ENCODE data around the gene CCDC117.

Gene CCDC117

GRCh38 chr22:28829358-28830181, 57.1 kb downstream of the CCDC117 start:
- H3K4me3 ChIP-seq (ENCODE audit: low read depth, low read length) = no peak overlapping the region
- DNase-seq (ENCODE audit: low read depth) = peak; percentile 84
- TF ChIP-seq MAX (IDR thresholded peaks at IDR 0.05; ENCODE audit: low read depth, low read length) (peak; percentile 82), MYC (IDR thresholded peaks at IDR 0.05; ENCODE audit: low read depth, low read length) (no peak), CTCF (IDR thresholded peaks at IDR 0.05; ENCODE audit: low read depth, low read length) (peak; percentile 94)

- DNase-seq (ENCODE audit: low read depth) = no peak
- H3K4me3 ChIP-seq (ENCODE audit: low read depth, low read length) = no peak overlapping the region
- TF ChIP-seq MYC (IDR thresholded peaks at IDR 0.05; ENCODE audit: low read depth, low read length) = no peak
Observed at GRCh38 chr22:28830441-28830840, 57.9 kb downstream of the CCDC117 start.

- TF ChIP-seq MYC (IDR thresholded peaks at IDR 0.05; ENCODE audit: low read depth, low read length) (no peak), POLR2A (IDR thresholded peaks at IDR 0.05; ENCODE audit: extremely low read depth, insufficient read length) (no peak), CTCF (IDR thresholded peaks at IDR 0.05; ENCODE audit: low read depth, low read length) (no peak), MAX (IDR thresholded peaks at IDR 0.05; ENCODE audit: low read depth, low read length) (no peak)
- DNase-seq (ENCODE audit: low read depth) = no peak
- H3K4me3 ChIP-seq (ENCODE audit: low read depth, low read length) = no peak overlapping the region
Observed at GRCh38 chr22:28831140-28832072, 58.9 kb downstream of the CCDC117 start.

GRCh38 chr22:28832731-28833130, 60.2 kb downstream of the CCDC117 start:
- H3K4me3 ChIP-seq (ENCODE audit: low read depth, low read length) = no peak overlapping the region
- DNase-seq (ENCODE audit: low read depth) = no peak
- no peak for TF ChIP-seq MYC (IDR thresholded peaks at IDR 0.05; ENCODE audit: low read depth, low read length)

GRCh38 chr22:28833276-28833923, 60.9 kb downstream of the CCDC117 start:
- TF ChIP-seq MAX (IDR thresholded peaks at IDR 0.05; ENCODE audit: low read depth, low read length) = no peak
- no peak overlapping the region for H3K4me3 ChIP-seq (ENCODE audit: low read depth, low read length)
- DNase-seq (ENCODE audit: low read depth) = no peak

- DNase-seq (ENCODE audit: low read depth) = no peak
- H3K4me3 ChIP-seq (ENCODE audit: low read depth, low read length) = no peak overlapping the region
Observed at GRCh38 chr22:28835630-28836189, 63.2 kb downstream of the CCDC117 start.

More at GRCh38 chr22:28835630-28836189, 63.2 kb downstream of the CCDC117 start:
- no peak for TF ChIP-seq MAX (IDR thresholded peaks at IDR 0.05; ENCODE audit: low read depth, low read length)
- TF ChIP-seq CTCF (IDR thresholded peaks at IDR 0.05; ENCODE audit: low read depth, low read length) = no peak
- TF ChIP-seq POLR2A (IDR thresholded peaks at IDR 0.05; ENCODE audit: extremely low read depth, insufficient read length) = no peak
- no peak for TF ChIP-seq MYC (IDR thresholded peaks at IDR 0.05; ENCODE audit: low read depth, low read length)
